ENCODE results near the gene ICAM1.

DNA sequence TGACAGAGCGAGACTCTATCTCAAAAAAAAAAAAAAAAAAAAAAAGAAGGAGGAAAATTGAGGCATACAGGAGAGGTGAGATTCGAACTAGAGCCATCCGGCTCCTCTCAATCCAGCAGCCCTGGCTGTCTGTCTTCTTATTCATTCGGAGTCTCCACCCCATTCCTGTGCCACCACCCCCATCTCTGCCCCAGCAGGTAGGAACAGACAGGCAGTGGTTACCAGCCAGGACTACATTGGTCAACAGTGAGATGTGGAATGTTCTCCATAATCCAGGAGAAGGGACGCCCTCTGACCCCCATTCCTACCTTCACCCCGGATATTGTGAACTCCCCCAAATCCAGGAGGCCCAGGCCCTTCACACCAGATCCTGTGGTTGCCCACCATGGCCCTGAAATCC, 33.2 kb upstream of the ICAM1 start:
- TF ChIP-seq POLR2A (IDR thresholded peaks at IDR 0.05) (no peak), POLR2AphosphoS5 (IDR thresholded peaks at IDR 0.05) (no peak), EP300 (IDR thresholded peaks at IDR 0.05) (no peak)
- TF ChIP-seq, protein P1, sequence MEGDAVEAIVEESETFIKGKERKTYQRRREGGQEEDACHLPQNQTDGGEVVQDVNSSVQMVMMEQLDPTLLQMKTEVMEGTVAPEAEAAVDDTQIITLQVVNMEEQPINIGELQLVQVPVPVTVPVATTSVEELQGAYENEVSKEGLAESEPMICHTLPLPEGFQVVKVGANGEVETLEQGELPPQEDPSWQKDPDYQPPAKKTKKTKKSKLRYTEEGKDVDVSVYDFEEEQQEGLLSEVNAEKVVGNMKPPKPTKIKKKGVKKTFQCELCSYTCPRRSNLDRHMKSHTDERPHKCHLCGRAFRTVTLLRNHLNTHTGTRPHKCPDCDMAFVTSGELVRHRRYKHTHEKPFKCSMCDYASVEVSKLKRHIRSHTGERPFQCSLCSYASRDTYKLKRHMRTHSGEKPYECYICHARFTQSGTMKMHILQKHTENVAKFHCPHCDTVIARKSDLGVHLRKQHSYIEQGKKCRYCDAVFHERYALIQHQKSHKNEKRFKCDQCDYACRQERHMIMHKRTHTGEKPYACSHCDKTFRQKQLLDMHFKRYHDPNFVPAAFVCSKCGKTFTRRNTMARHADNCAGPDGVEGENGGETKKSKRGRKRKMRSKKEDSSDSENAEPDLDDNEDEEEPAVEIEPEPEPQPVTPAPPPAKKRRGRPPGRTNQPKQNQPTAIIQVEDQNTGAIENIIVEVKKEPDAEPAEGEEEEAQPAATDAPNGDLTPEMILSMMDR (IDR thresholded peaks at IDR 0.05): no peak
